GM19023 (cell line): ENCODE results near the gene TRAK1.
"Not testable (repeated sequence)": the region's sequence is repeated elsewhere in the genome, so short reads cannot be mapped to it uniquely, and the experiment has no call there.

Experiments
- ATAC-seq: cut with Tn5 transposase; IDR thresholded peaks from one replicate; pipeline ENCODE4 v1.9.1; 2021; ENCODE audit warnings: mild to moderate bottlenecking, moderate library complexity; ENCODE audit not compliant: unreplicated experiment

The TRAK1 gene

DNA sequence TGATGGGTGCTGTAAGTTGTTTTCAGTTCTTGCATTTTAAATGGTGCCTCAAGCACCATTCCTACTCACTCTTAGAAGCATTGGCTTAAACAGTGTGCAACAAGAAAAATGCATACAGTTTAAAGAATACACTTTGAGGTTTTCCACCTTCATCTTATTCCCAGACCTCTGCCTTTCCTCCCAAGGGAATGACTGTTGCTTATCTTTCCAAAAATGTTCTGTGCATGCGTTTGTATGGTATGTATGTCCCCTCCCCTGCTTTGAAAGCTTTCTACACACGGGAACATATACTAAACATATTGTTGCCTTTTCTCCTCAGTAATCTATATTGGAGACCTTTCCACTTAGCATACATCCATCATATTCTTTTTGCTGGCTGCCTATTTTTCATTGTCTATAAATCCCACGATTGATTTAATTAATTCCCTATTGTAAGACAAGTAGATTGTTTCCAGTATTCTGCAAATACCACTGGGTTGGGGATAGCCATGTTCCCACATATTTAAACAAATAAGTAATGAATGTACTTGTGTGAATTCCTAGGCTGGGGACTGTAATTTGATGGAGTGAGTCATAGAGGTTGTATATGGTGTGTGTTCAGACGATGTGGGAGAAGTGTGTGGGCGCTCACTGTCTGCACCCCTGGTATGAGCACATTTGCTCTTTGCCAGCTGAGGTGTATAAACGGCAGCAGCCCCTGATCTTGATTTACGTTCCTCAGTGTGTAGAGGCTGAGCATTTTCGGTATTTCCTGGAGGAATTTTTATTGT lies 5.8 kb downstream of the TRAK1 start:
- ATAC-seq: no peak

DNA sequence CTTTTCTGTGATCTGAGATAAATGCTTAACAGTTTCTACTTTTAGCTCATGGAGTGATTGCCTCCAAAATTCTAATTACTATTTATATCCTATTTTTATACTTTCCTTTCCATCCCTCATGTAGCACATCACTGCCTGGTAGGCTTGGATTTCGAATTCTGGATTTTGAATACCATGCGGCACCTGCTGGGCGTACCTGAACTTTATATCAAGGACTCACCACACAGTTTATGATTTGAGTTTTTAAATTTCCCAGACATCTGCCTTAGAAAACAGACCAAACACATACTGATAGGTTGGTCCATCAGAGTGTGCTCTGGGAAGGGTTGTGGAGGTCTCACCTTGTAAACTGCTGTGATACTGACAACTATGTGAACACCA lies 6.4 kb downstream of the TRAK1 start:
- ATAC-seq: no peak

DNA sequence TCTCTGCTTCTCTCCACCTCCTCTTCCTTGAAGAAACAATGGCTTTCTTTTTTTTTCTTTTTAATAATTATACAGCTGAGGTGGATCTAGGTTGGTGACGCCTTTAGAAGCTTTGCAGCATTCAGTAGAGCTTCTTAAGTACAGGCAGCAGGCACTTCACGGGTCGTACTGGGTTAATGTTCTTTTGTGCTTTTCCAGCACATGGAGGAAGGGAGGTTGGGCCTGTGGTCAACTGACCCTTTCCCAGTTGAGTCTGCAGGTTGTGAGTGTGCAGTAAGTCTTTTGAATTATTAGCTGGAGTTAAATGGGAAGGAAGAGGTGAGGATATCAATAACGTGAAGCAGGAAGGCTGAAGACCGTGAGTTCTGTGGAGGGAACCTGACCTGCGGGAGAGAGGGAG lies 7.0 kb downstream of the TRAK1 start:
- no peak for ATAC-seq

DNA sequence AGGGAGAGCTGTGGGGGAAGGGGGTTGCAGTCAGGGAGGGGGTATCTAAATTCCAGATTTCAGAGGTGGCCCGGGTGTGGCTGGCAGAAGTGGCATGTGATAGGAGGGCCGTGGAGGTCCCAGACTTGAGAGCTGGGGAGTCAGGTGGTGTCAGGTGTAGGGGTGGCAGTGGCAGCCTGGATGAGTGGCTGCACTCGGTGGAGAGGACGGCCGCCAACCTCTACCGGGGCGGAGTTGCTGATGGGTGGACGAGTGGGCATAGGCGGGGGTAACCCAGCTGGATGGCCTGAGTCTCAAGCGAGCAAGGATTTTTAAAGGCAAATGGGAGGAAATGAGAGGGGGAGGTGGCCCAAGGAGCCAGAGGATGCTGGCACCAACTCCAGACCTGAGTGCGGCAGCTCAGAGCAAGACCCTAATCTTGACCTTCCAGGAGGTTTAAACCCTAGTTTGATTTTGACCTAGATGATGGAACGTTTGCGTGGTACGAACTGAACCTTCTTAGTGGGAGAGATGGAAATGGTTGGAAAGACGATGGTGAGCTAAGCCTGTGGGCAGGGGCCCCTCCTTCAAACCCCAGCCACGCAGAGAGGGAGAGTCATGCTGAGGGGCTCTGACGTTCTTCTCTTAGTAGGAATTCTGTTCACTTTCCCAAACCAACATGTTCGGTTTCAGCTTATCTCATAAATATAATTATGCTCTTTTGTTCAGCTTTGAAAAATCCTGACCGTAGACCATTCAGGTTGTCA lies 8.0 kb downstream of the TRAK1 start:
- no peak for ATAC-seq

DNA sequence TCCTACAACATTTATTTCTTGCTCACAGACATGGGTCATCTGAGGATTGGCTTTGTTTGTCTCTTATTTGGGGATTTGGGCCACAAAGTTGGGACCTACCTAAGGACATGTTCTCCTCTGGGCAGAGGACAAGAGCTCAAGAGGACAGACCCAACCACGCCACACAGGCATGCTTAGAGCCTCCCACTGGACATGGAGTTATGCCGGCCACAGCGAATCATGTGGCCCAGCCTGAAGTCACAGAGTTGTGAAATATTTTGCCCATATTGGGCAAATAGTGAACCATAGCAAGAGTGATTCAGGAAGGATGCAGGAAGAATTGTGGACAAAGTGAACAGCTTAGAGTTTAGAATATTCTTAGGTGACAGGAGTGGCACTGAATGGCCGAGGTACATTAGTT lies 9.9 kb downstream of the TRAK1 start:
- no peak for ATAC-seq

DNA sequence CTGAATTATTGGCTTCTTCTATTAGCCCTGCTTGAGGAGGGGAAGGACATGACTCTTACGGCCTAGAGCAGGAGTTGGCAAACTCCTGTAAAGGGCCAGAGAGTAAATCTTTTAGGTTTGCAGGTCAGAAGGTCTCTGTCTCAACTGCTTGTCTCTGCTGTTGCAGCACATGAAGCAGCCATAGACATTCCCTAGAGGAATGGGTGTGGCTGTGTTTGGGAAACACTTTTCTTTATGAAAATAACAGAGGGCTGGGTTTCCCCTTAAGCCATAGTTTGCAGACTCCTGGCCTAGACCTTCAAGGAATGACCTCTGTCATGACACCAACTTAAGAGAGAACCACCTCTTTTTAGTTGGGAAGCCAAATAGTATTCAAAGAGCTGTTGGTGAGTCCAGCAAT lies 10.3 kb downstream of the TRAK1 start:
- no peak for ATAC-seq

DNA sequence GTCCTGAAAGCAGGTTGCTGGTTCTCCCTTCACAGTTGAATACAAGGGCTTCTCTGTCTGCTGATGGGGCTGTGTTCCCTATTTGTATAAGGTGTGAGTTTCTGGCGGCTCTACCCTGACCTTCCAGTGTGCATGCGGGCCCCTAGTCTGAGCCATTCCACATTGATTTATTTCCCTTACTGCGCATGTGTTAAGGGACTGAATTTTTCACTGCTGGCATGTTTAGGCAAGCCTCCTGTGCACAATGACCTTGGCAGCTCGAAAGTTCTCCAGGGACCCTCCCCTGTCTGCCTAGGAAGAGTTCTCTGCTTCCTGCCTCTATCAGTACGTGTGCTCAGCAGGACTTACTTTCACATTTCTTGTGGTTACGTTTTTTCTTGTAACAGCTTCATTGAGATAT lies 11.4 kb downstream of the TRAK1 start:
- no peak for ATAC-seq

DNA sequence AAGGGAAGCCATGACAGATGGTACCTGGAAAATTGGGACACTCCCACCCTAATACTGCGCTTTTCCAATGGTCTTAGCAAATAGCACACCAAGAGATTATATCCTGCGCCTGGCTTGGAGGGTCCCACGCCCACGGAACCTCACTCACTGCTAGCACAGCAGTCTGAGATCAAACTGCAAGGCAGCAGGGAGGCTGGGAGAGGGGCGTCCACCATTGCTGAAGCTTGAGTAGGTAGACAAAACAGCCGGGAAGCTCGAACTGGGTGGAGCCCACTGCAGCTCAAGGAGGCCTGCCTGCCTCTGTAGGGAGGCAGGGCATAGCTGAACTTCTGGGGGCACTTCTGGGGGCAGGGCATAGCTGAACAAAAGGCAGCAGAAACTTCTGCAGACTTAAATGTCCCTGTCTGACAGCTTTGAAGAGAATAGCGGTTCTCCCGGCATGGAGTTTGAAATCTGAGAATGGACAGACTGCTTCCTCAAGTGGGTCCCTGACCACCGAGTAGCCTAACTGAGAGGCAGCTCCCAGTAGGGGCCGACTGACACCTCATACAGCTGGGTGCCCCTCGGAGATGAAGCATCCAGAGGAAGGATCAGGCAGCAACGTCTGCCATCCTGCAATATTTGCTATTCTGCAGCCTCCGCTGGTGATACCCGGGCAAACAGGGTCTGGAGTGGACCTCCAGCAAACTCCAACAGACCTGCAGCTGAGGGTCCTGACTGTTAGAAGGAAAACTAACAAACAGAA lies 12.9 kb downstream of the TRAK1 start:
- ATAC-seq: not testable (repeated sequence)

DNA sequence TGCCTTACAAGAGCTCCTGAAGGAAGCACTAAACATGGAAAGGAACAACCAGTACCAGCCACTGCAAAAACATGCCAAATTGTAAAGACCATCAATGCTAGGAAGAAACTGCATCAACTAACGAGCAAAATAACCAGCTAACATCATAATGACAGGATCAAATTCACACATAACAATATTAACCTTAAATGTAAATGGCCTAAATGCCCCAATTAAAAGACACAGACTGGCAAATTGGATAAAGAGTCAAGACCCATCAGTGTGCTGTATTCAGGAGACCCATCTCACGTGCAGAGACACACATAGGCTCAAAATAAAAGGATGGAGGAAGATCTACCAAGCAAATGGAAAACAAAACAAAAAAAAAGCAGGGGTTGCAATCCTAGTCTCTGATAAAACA lies 14.8 kb downstream of the TRAK1 start:
- ATAC-seq: not testable (repeated sequence)

DNA sequence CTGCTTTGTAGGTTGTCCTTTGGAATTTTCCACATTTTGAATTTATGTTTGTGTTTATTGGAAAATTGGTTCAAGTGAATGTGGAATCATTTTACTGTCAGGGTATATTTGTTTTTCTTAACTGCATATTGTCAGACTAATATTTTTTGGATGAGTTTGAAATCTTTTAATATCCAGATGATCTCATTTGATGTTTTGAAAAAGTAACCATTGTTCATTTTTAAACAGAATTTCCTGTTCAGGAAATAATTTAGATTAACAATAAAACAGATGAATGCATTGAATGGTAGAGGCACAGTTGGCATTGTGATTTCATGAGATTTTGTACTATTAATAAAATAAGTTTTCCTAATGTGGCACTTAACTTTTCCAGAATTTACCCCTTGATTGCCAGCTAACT lies 15.5 kb downstream of the TRAK1 start:
- ATAC-seq: no peak

DNA sequence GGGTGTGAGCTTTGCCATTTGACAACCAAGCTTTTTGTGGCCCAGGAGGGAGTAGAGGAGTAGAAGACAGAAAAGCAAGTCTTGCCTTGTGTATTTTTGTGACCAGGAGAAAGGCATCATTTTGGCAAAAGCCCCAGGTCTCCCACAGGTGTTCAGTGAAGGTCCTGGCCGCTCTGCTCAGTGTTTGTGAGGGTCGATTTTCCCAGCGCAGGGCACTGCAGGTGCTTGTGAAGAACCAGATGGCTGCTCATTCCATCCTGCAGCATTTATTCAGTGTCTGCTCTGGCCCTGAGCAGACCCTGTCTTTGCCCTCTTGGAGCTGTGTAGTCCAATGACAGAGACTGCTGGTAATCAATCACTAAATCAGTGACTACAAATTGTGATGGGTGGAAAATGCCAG lies 19.5 kb downstream of the TRAK1 start:
- no peak for ATAC-seq

DNA sequence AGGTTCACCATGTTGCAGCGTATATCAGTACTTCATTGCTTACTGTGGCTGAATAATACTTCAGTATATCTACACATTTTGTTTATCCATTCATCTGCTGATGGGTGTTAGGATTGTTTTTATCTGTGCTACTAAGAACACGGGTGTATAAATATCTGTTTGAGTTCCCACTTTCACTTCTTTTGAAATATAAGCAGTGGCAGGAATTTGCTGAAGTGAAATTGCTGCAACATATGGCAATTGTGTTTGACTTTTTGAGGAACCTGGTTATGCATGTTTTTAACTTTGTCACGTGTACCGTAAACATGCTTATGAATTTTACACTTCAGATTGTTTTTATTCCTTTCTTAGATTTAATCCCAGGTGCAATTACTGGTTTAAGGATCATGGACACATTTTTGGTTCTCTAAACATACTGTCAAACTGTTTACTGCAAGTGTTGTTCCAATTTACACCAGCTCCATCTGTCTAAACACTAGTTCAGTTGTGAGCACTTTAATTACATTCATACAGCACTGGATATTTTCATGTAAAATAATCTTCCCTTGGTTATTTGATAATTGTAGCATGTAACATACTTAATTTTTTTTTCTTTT lies 23.1 kb downstream of the TRAK1 start:
- ATAC-seq: no peak

DNA sequence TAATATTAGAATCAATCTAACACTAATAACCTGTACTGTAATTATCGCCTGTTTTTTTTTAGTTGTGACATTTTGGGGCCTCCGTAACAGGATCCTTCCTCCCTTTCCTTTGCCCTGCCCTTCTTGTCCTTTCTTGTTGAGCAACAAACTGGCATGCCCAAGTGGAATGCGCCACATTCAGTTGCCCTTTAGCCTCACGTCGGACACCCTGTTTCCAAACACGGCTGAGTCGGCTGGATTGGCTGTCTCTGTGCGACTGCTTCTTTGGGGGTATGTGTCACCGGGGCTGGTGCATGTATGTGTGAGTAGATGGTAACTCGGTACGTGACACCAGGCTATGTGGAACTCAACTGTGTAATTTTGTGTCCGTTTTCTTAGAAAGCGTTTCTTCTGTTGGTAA lies 24.1 kb downstream of the TRAK1 start:
- no peak for ATAC-seq

DNA sequence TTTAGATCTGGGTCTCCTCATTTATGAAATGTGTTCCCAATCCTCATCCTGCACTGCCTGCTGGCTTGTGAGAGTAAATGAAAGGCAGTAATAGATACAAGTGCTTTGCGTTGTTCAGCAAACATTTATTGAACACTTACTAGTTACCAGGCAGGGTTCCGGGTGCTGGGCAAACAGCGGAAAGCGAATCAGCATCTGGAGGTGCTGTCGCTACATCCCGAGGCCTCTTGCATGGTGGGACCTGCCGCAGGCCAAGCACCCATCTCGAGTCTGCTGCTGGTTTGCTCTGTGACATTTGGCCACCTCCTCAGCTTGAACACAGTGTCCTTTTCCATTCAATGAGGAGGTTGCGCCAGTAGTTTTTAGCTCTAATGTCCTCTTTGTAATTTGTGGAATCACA lies 24.8 kb downstream of the TRAK1 start:
- ATAC-seq: no peak

DNA sequence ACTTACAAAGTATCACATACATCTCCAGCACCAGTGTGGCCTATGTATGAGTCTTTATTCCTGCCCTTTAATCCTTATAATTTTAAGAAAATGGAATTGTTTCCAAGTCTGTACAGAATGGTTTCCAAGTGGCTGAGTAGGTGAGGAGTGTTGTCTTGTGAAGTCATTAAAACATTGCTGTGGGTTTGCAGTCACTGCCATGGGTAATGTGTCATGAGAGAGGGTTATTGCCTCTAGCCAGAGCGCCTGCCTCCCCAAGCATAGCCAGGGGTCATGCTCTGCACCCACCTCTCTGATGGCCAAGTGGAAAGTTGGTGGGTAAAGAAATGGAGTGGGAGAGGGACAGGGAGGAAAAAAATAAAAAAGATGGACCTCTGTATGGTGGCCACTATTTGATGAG lies 25.3 kb downstream of the TRAK1 start:
- no peak for ATAC-seq

DNA sequence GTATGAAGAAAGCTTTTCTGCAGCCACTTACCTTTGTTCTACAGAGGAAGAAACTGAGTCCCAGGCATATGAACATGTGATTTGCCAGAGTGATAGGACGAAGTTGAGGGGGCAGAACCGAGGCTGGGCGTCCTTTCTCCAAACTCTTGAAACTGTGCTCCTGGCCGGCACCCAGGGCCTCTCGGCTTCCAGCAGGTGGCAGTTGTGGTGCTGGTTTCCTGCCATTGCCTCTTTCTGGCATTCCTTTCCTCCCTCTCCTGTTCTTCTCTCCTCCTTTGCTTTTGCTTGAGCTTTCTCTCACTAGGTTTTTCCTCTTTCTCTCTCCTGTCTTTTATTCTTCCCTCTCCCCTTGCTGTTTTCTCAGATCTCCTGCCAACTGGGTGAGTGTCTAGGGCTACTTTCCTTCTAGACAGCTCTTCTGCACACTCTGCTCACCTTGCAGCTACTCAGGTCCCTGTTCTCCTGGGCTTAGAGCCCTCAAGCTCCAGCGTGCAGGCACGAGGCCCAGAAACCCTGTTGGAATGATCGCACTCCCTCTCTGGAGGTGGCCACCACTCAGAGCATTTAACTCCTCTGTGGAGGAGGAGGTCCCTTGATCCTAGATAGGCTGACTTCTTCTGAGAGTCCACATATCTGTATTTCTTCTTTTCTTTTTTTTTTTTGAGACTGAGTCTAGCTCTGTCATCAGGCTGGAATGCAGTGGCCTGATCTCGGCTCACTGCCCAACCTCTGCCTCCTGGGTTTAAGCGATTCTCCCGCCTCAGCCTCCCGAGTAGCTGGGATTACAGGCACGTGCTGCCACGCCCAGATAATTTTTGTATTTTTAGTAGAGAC lies 26.2 kb downstream of the TRAK1 start:
- ATAC-seq: no peak

DNA sequence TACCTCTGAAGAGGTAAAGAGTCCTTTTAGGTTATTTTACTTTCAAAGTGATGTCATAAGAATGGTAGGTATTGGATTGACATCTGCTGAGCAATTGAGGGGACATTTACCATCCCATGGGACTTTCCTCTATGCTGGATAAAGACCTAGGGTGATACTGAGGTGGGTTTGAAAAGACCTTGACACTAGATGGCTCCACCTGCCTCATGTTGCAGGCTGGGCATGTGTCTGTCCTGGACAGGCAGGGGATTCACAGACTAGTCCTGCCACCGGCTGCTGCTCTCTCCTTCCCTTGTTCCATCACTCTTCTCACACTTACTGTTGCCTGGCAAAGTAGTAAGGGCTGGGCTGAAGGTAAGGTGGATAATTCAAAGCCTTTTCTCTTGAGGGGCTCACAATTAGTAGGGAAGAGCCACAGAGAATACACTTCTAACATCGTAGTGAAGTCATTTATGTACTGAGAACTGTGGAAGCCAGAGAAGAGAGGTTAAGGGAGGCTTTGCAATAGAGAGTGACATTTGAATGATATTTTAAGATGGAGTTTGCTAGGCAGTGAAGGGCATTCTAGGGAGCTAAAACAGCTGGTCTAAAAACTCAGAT lies 27.7 kb downstream of the TRAK1 start:
- ATAC-seq: peak; percentile 60

DNA sequence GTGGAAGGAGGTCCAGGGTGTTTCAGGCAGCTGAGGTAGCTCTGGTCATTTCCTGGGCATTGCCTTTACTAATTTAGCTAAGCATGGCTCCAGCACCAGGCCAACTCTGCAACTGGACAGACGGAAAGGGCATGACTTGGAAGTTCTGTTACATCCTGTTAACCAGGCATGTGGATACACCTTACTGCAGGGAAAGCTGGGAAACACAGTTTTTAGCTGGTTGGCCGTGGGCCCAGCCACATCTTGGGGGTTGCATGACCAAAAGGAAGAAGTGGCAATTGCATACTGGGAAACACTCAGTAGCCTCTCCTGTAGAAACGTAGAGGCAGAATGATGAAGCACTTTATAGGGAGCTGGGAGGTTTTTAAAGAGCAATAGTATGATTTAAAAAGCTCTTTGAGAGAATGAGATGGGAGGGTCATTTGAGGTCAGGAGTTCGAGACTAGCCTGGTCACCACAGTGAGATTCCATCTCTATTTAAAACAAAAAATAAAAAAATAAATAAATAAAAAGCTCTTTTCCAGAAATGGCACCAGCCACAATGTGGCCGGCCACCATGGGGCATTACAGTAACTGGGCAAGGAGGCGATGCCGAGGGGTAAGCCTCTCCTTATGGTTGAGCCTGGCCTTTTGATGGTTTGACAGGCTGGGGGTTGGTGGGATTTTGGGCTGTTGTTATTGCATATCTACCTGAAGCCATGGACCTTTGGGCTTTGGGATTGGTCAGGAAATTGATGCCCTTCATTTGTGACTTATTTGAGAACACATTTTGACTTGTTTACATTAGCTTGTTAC lies 28.6 kb downstream of the TRAK1 start:
- no peak for ATAC-seq

DNA sequence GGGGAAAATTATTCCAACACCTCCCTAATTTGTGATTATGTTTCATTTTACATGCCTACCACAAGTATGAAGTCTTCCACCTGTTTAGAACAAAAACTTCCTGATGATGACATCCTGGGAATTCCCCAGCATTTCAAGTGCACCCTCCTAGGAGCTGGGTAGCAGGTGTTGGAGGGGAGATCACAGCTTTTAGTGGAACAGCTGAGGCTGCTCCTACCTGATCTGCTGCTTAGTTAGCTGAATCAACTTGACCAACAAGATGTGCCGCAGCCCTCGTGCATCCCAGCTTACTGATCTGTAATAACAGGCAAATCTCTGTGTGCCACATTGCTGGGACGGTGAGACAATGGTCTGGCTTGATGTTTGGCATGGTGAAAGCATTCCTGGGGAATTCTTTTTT lies 29.7 kb downstream of the TRAK1 start:
- ATAC-seq: no peak
